PC-3 (cell line): Measurements from ENCODE around the gene FARP1.

Experiments
- EZH2 ChIP-seq: fragments of 300-600 bp; sonication (generic); IDR thresholded peaks from one replicate; pipeline ENCODE4 v1.6.1; 2017; ENCODE audit warnings: antibody characterized with exemption, mild to moderate bottlenecking, low read length; ENCODE audit not compliant: unreplicated experiment
- EZH2phosphoT487 ChIP-seq: fragments of 300-600 bp; sonication (generic); IDR thresholded peaks from 2 replicates; pipeline ENCODE4 v1.6.1; 2018; ENCODE audit warnings: mild to moderate bottlenecking, antibody characterized with exemption, low read length, borderline replicate concordance
- TF ChIP-seq, protein P1 (sequence below): fragments of 300-600 bp; sonication (generic); conservative IDR thresholded peaks from 2 replicates; pipeline ENCODE4 v1.5.1; 2017; ENCODE audit warnings: antibody characterized with exemption, low read depth, mild to moderate bottlenecking, low read length

- TF ChIP-seq, protein P1, sequence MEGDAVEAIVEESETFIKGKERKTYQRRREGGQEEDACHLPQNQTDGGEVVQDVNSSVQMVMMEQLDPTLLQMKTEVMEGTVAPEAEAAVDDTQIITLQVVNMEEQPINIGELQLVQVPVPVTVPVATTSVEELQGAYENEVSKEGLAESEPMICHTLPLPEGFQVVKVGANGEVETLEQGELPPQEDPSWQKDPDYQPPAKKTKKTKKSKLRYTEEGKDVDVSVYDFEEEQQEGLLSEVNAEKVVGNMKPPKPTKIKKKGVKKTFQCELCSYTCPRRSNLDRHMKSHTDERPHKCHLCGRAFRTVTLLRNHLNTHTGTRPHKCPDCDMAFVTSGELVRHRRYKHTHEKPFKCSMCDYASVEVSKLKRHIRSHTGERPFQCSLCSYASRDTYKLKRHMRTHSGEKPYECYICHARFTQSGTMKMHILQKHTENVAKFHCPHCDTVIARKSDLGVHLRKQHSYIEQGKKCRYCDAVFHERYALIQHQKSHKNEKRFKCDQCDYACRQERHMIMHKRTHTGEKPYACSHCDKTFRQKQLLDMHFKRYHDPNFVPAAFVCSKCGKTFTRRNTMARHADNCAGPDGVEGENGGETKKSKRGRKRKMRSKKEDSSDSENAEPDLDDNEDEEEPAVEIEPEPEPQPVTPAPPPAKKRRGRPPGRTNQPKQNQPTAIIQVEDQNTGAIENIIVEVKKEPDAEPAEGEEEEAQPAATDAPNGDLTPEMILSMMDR: no peak
- no peak for TF ChIP-seq EZH2phosphoT487
- no peak for TF ChIP-seq EZH2
These were observed 146.5 kb downstream of the FARP1 start for GRCh38 chr13:98289339-98289945.
